Trophoblast cell (in vitro differentiated cells and primary cell): Measurements from ENCODE around the gene TNIK.

Experiments
- DNase-seq, 2 donors: peaks; one replicate each; pipeline ENCODE4 v3.0.0-alpha.2; 2016
- H2AFZ ChIP-seq: 2 replicates; pipeline ENCODE4 v1.6.1; 2013; ENCODE audit warnings: low read length, moderate library complexity, mild to moderate bottlenecking; ENCODE audit not compliant: insufficient read depth, poor library complexity
- H2AK5ac ChIP-seq: 2 replicates; pipeline ENCODE4 v1.6.1; 2013; ENCODE audit warnings: mild to moderate bottlenecking, low read length
- H2BK120ac ChIP-seq: 2 replicates; pipeline ENCODE4 v1.6.1; 2013; ENCODE audit warnings: low read length, mild to moderate bottlenecking, moderate library complexity; ENCODE audit not compliant: insufficient read depth, poor library complexity
- H2BK12ac ChIP-seq: 2 replicates; pipeline ENCODE4 v1.6.1; 2013; ENCODE audit warnings: mild to moderate bottlenecking, low read length, moderate library complexity
- H2BK5ac ChIP-seq: 2 replicates; pipeline ENCODE4 v1.6.1; 2013; ENCODE audit warnings: low read length, low read depth, moderate library complexity, mild to moderate bottlenecking; ENCODE audit not compliant: poor library complexity
- H3K14ac ChIP-seq: 2 replicates; pipeline ENCODE4 v1.6.1; 2013; ENCODE audit warnings: mild to moderate bottlenecking, low read length
- H3K18ac ChIP-seq: 2 replicates; pipeline ENCODE4 v1.6.1; 2013; ENCODE audit warnings: mild to moderate bottlenecking, low read length
- H3K23ac ChIP-seq: 2 replicates; pipeline ENCODE4 v1.6.1; 2013; ENCODE audit warnings: low read length
- H3K27ac ChIP-seq: 2 replicates; pipeline ENCODE4 v1.5.1; 2013; ENCODE audit warnings: low read depth, mild to moderate bottlenecking, inconsistent platforms, low read length, moderate library complexity
- H3K27me3 ChIP-seq: 2 replicates; pipeline ENCODE4 v1.6.1; 2013; ENCODE audit warnings: inconsistent platforms, mild to moderate bottlenecking, low read length, moderate library complexity; ENCODE audit not compliant: insufficient read depth
- H3K36me3 ChIP-seq, 2 experiments: 1 replicate in 1 of 2; 2 replicates in 1 of 2; pipeline ENCODE4 v1.6.1; 2013; ENCODE audit warnings: low read length in 2 of 2, mild to moderate bottlenecking in 2 of 2, moderate library complexity in 1 of 2; ENCODE audit not compliant: insufficient read depth in 2 of 2, control insufficient read depth in 1 of 2
- H3K4ac ChIP-seq: 2 replicates; pipeline ENCODE4 v1.6.1; 2013; ENCODE audit warnings: low read depth, mild to moderate bottlenecking, low read length, moderate library complexity
- H3K4me1 ChIP-seq, 2 experiments: 1 replicate in 1 of 2; 2 replicates in 1 of 2; pipeline ENCODE4 v1.6.1; 2013; ENCODE audit warnings: low read length in 2 of 2, mild to moderate bottlenecking in 2 of 2, moderate library complexity in 1 of 2; ENCODE audit not compliant: insufficient read depth in 2 of 2, control insufficient read depth in 1 of 2
- H3K4me2 ChIP-seq: 2 replicates; pipeline ENCODE4 v1.6.1; 2013; ENCODE audit warnings: inconsistent platforms, mild to moderate bottlenecking, low read length, moderate library complexity
- H3K4me3 ChIP-seq: 2 replicates; pipeline ENCODE4 v1.5.1; 2013; ENCODE audit warnings: mild to moderate bottlenecking, low read depth, low read length, inconsistent platforms
- H3K79me1 ChIP-seq: one replicate; pipeline ENCODE4 v1.6.1; 2013; ENCODE audit warnings: low read length
- H3K79me2 ChIP-seq: 2 replicates; pipeline ENCODE4 v1.6.1; 2013; ENCODE audit warnings: low read length, mild to moderate bottlenecking; ENCODE audit not compliant: control insufficient read depth, insufficient read depth, poor library complexity
- H3K9ac ChIP-seq: 2 replicates; pipeline ENCODE4 v1.6.1; 2013; ENCODE audit warnings: mild to moderate bottlenecking, low read length
- H3K9me3 ChIP-seq: 2 replicates; pipeline ENCODE4 v1.6.1; 2013; ENCODE audit warnings: low read depth, mild to moderate bottlenecking, control low read depth, inconsistent platforms, low read length; ENCODE audit not compliant: insufficient read depth
- H4K12ac ChIP-seq: 2 replicates; pipeline ENCODE4 v1.6.1; 2013; ENCODE audit warnings: low read depth, mild to moderate bottlenecking, low read length, moderate library complexity
- H4K8ac ChIP-seq: 2 replicates; pipeline ENCODE4 v1.6.1; 2013; ENCODE audit warnings: low read depth, mild to moderate bottlenecking, low read length, moderate library complexity
- H4K91ac ChIP-seq: one replicate; pipeline ENCODE4 v1.6.1; 2013; ENCODE audit warnings: low read depth, mild to moderate bottlenecking, low read length, moderate library complexity
- WGBS: extraction: QIAGEN DNeasy Blood & Tissue Kit; methylation state at CpG from one replicate; pipeline ENCODE4 v1.1.7; 2013; ENCODE audit warnings: missing lambda C conversion rate; ENCODE audit not compliant: insufficient read length, insufficient coverage; ENCODE audit errors: extremely low coverage; 5-methylcytosine and 5-hydroxymethylcytosine counted together

Gene TNIK

GRCh38 chr3:171349392-171349791 lies 110.8 kb downstream of the TNIK start:
- no peaks in the 10 kb centered on the region for H3K27me3 ChIP-seq
- no peak for DNase-seq
- no peak overlapping the region for H2AK5ac ChIP-seq
- no peak overlapping the region for H2BK120ac ChIP-seq
- H3K4me1 ChIP-seq, result no peaks in the 10 kb centered on the region
- no peak overlapping the region for H3K14ac ChIP-seq
- no CpG with 5 or more reads among the region's 1 CpG for WGBS
- H4K12ac ChIP-seq, result no peak overlapping the region
- no peaks in the 10 kb centered on the region for H3K79me1 ChIP-seq
- H3K27ac ChIP-seq, result no peak overlapping the region
- no peak overlapping the region for H3K4me2 ChIP-seq
- H3K9me3 ChIP-seq, result no peaks in the 10 kb centered on the region
- H3K4ac ChIP-seq, result no peak overlapping the region
- no peak overlapping the region for H4K91ac ChIP-seq
- H3K79me2 ChIP-seq, result no peaks in the 10 kb centered on the region
- H4K8ac ChIP-seq, result no peak overlapping the region
- H2AFZ ChIP-seq, result no peak overlapping the region
- H2BK5ac ChIP-seq, result no peak overlapping the region
- no peaks in the 10 kb centered on the region for H3K36me3 ChIP-seq
- no peak overlapping the region for H3K9ac ChIP-seq
- no peak overlapping the region for H3K4me3 ChIP-seq
- H3K23ac ChIP-seq, result no peak overlapping the region
- no peak overlapping the region for H3K18ac ChIP-seq
- no peak overlapping the region for H2BK12ac ChIP-seq

GRCh38 chr3:171348121-171348520 lies 112.1 kb downstream of the TNIK start:
- Histone ChIP-seq H3K27ac (no peak overlapping the region), H3K4ac (no peak overlapping the region), H3K18ac (no peak overlapping the region), H3K9ac (no peak overlapping the region), H3K9me3 (no peaks in the 10 kb centered on the region), H4K12ac (no peak overlapping the region), H3K14ac (no peak overlapping the region), H3K4me1 (no peaks in the 10 kb centered on the region), H3K79me1 (no peaks in the 10 kb centered on the region), H2AFZ (no peak overlapping the region), H3K36me3 (no peaks in the 10 kb centered on the region), H3K4me3 (no peak overlapping the region), H3K27me3 (no peaks in the 10 kb centered on the region), H2BK12ac (no peak overlapping the region), H2AK5ac (no peak overlapping the region), H3K4me2 (no peak overlapping the region), H4K91ac (no peak overlapping the region), H4K8ac (no peak overlapping the region), H2BK5ac (no peak overlapping the region), H3K23ac (no peak overlapping the region), H2BK120ac (no peak overlapping the region), H3K79me2 (no peaks in the 10 kb centered on the region)
- WGBS, result no CpG with 5 or more reads among the region's 4 CpGs
- no peak for DNase-seq

DNA sequence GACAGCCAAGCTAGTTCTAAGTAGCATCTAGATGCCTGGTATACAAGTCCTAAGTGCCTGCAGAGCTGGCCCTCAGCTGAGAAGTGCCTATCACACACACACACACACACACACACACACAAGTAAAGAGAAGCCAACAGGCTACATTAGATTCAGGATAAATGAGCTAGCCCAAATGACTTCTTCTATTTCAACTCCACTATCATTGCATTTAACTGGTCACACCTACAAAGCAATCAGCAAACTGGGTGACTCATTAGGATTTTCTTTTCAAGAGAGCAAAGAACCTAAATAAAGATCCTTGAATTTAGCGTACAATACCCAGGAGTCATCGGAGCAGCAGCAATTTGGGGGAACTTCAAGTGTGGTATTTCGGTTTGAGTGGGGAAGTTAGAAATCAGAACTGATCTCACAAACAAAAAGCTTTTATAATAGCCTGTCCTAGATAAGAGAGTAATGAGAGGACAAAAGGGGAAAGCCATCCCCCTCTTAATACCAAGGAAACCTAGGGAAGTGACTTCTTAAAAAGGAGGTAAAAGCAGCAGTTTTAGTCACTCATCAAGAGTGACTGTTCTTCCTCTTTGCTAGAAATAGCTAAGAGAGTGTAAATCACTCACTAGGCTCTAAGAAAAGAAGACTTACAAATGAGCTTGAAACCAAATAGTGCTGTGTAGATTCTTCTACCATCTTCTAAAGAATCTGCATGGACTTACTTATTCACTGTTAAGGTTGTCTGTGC lies 112.7 kb downstream of the TNIK start:
- H3K27me3 ChIP-seq, result no peaks in the 10 kb centered on the region
- no CpG with 5 or more reads among the region's 3 CpGs for WGBS

GRCh38 chr3:171346582-171347300 lies 113.5 kb downstream of the TNIK start:
- Histone ChIP-seq H3K18ac (no peak overlapping the region), H3K4me1 (no peaks in the 10 kb centered on the region), H2BK12ac (no peak overlapping the region), H3K27me3 (no peaks in the 10 kb centered on the region), H3K36me3 (no peaks in the 10 kb centered on the region), H2AFZ (no peak overlapping the region), H3K9ac (no peak overlapping the region), H3K4ac (no peak overlapping the region), H3K9me3 (no peaks in the 10 kb centered on the region), H2AK5ac (no peak overlapping the region), H3K4me2 (no peak overlapping the region), H3K23ac (no peak overlapping the region), H2BK5ac (no peak overlapping the region), H3K79me2 (no peaks in the 10 kb centered on the region), H3K4me3 (no peak overlapping the region), H4K8ac (no peak overlapping the region), H3K27ac (no peak overlapping the region), H2BK120ac (no peak overlapping the region), H4K91ac (no peak overlapping the region), H3K79me1 (no peaks in the 10 kb centered on the region), H3K14ac (no peak overlapping the region), H4K12ac (no peak overlapping the region)
- peak; percentile 32 to 43 for DNase-seq
- no CpG with 5 or more reads among the region's 3 CpGs for WGBS

More for the DNA sequence above, 112.7 kb downstream of the TNIK start:
- no peak overlapping the region for H2AFZ ChIP-seq
- no peak overlapping the region for H2BK5ac ChIP-seq
- no peak overlapping the region for H4K12ac ChIP-seq
- H3K23ac ChIP-seq, result no peak overlapping the region
- H3K9ac ChIP-seq, result no peak overlapping the region
- H2BK120ac ChIP-seq, result no peak overlapping the region
- no peak overlapping the region for H3K4ac ChIP-seq
- H3K79me2 ChIP-seq, result no peaks in the 10 kb centered on the region
- no peak overlapping the region for H3K18ac ChIP-seq
- no peak overlapping the region for H4K8ac ChIP-seq
- H3K9me3 ChIP-seq, result no peaks in the 10 kb centered on the region
- peak in 1 of 2 donors; percentile 27 for DNase-seq
- H2AK5ac ChIP-seq, result no peak overlapping the region
- no peaks in the 10 kb centered on the region for H3K79me1 ChIP-seq
- H2BK12ac ChIP-seq, result no peak overlapping the region
- no peak overlapping the region for H4K91ac ChIP-seq
- H3K14ac ChIP-seq, result no peak overlapping the region
- H3K36me3 ChIP-seq, result no peaks in the 10 kb centered on the region
- H3K27ac ChIP-seq, result no peak overlapping the region
- H3K4me1 ChIP-seq, result no peaks in the 10 kb centered on the region
- H3K4me2 ChIP-seq, result no peak overlapping the region
- H3K4me3 ChIP-seq, result no peak overlapping the region
